Liver (tissue), 9 donors: ENCODE data around the gene SRRM1. TPM values are rescaled to one million over a fixed set of nuclear protein-coding genes. Genes with fewer than 3 reads are reported as not detected.

Source experiments
- DNase-seq: peaks from one replicate; pipeline ENCODE4 v3.0.0-alpha.2; 2017; ENCODE audit warnings: low spot score
- H3K27ac ChIP-seq, 2 donors: one replicate each; pipeline ENCODE4 v1.7.0; 2013; ENCODE audit warnings: inconsistent platforms in 2 of 2, low read length in 2 of 2, control low read depth in 1 of 2, low read depth in 1 of 2, mild to moderate bottlenecking in 1 of 2
- H3K27me3 ChIP-seq, 4 donors: one replicate each; pipeline versions ENCODE4 v1.6.1 to v1.7.0; 2013; ENCODE audit warnings: low read length in 3 of 4, inconsistent platforms in 1 of 4, mild to moderate bottlenecking in 1 of 4, moderate library complexity in 1 of 4; ENCODE audit not compliant: control insufficient read depth in 4 of 4, insufficient read depth in 4 of 4
- H3K36me3 ChIP-seq, 4 donors: one replicate each; pipeline versions ENCODE4 v1.6.1 to v1.7.0; 2013; ENCODE audit warnings: low read length in 3 of 4, mild to moderate bottlenecking in 3 of 4, low read depth in 1 of 4, moderate library complexity in 1 of 4; ENCODE audit not compliant: control insufficient read depth in 4 of 4, insufficient read depth in 3 of 4
- H3K4me1 ChIP-seq, 4 donors: one replicate each; pipeline versions ENCODE4 v1.6.1 to v1.7.0; 2013; ENCODE audit warnings: low read length in 3 of 4, mild to moderate bottlenecking in 3 of 4, moderate library complexity in 1 of 4; ENCODE audit not compliant: control insufficient read depth in 4 of 4, insufficient read depth in 4 of 4
- H3K4me3 ChIP-seq, 3 donors: one replicate each; pipeline versions ENCODE4 v1.6.1 to v1.7.0; 2013; ENCODE audit warnings: low read length in 3 of 3, control low read depth in 1 of 3, low read depth in 1 of 3, mild to moderate bottlenecking in 1 of 3
- H3K9ac ChIP-seq, 2 donors: one replicate each; pipeline ENCODE4 v1.7.0; 2013; ENCODE audit warnings: low read length in 2 of 2, mild to moderate bottlenecking in 2 of 2, moderate library complexity in 2 of 2, control low read depth in 1 of 2, low read depth in 1 of 2
- H3K9me3 ChIP-seq, 4 donors: one replicate each; pipeline versions ENCODE4 v1.6.1 to v1.7.0; 2013; ENCODE audit warnings: low read length in 3 of 4; ENCODE audit not compliant: control insufficient read depth in 4 of 4
- ATF3 ChIP-seq: IDR thresholded peaks from 2 replicates; pipeline ENCODE4 v1.6.1; 2016; ENCODE audit warnings: antibody characterized with exemption
- EGR1 ChIP-seq, 2 donors: IDR thresholded peaks; 2 replicates each; pipeline ENCODE4 v1.6.1; 2016 to 2018; ENCODE audit warnings: antibody characterized with exemption in 2 of 2, low read depth in 2 of 2
- FOXA2 ChIP-seq: IDR thresholded peaks from 2 replicates; pipeline ENCODE4 v1.6.1; 2016; ENCODE audit warnings: antibody characterized with exemption
- HNF4A ChIP-seq, 2 donors: conservative IDR thresholded peaks; 2 replicates each; pipeline ENCODE4 v1.6.1; 2016; ENCODE audit warnings: antibody characterized with exemption in 2 of 2, mild to moderate bottlenecking in 2 of 2
- HNF4G ChIP-seq: IDR thresholded peaks from 2 replicates; pipeline ENCODE4 v1.6.1; 2016; ENCODE audit warnings: antibody characterized with exemption
- JUND ChIP-seq, 2 donors: IDR thresholded peaks; 2 replicates each; pipeline ENCODE4 v1.6.1; 2016; ENCODE audit warnings: antibody characterized with exemption in 2 of 2
- NR2F2 ChIP-seq: IDR thresholded peaks from 2 replicates; pipeline ENCODE4 v1.6.1; 2016; ENCODE audit warnings: antibody characterized with exemption
- RAD21 ChIP-seq, 2 donors: IDR thresholded peaks; 2 replicates each; pipeline ENCODE4 v1.6.1; 2016; ENCODE audit warnings: antibody characterized with exemption in 2 of 2, mild to moderate bottlenecking in 2 of 2
- RXRA ChIP-seq, 2 donors: IDR thresholded peaks; 2 replicates each; pipeline ENCODE4 v1.6.1; 2017 to 2018; ENCODE audit warnings: antibody characterized with exemption in 2 of 2, mild to moderate bottlenecking in 1 of 2
- SP1 ChIP-seq: IDR thresholded peaks from 2 replicates; pipeline ENCODE4 v1.6.1; 2018; ENCODE audit warnings: antibody characterized with exemption, mild to moderate bottlenecking
- TAF1 ChIP-seq: conservative IDR thresholded peaks from 2 replicates; pipeline ENCODE4 v1.6.1; 2016; ENCODE audit warnings: antibody characterized with exemption, mild to moderate bottlenecking
- YY1 ChIP-seq: IDR thresholded peaks from 2 replicates; pipeline ENCODE4 v1.6.1; 2016; ENCODE audit warnings: antibody characterized with exemption, mild to moderate bottlenecking
- ZBTB33 ChIP-seq: IDR thresholded peaks from 2 replicates; pipeline ENCODE4 v1.6.1; 2016; ENCODE audit warnings: antibody characterized with exemption
- WGBS: extraction: QIAGEN DNeasy Blood & Tissue Kit; methylation state at CpG from one replicate; pipeline ENCODE4 v1.1.7; 2013; 5-methylcytosine and 5-hydroxymethylcytosine counted together
- polyA plus RNA-seq, 2 donors: library from polyadenylated mRNA; stranded (reverse) in 1 of 2; unstranded in 1 of 2; fragments of 200-250 nt in 1 of 2; fragments of >200 nt in 1 of 2; fragmentation: Nextera tagmentation in 1 of 2; extraction: Ambion mirVana in 1 of 2; gene quantifications; one replicate each; pipeline versions ENCODE4 v1.2.1 to v1.2.3, GENCODE V29; 2013 to 2015
- total RNA-seq, 2 donors: library from RNA; depleted of rRNA; stranded (reverse); fragments of >200 nt; gene quantifications; one replicate each; pipeline ENCODE4 v1.2.3, GENCODE V29; 2014
- TF ChIP-seq, protein P1 (sequence below): IDR thresholded peaks from 2 replicates; pipeline ENCODE4 v1.6.1; 2016; ENCODE audit warnings: antibody characterized with exemption
- TF ChIP-seq, protein P2 (sequence below): fragments of 150-350 bp; IDR thresholded peaks from 2 replicates; pipeline ENCODE4 v1.5.1; 2017; ENCODE audit warnings: improper control_type of control experiment, low read depth, low read length; ENCODE audit not compliant: missing input control
- donor health status: healthy.
- donor health status: healthy.
- donor health status: healthy.
- donor health status: healthy.
- donor health status: healthy.

Gene SRRM1
- total and polyA plus RNA-seq, 4 donors, result 18.4 to 66.0 (median 31.6) TPM

DNA sequence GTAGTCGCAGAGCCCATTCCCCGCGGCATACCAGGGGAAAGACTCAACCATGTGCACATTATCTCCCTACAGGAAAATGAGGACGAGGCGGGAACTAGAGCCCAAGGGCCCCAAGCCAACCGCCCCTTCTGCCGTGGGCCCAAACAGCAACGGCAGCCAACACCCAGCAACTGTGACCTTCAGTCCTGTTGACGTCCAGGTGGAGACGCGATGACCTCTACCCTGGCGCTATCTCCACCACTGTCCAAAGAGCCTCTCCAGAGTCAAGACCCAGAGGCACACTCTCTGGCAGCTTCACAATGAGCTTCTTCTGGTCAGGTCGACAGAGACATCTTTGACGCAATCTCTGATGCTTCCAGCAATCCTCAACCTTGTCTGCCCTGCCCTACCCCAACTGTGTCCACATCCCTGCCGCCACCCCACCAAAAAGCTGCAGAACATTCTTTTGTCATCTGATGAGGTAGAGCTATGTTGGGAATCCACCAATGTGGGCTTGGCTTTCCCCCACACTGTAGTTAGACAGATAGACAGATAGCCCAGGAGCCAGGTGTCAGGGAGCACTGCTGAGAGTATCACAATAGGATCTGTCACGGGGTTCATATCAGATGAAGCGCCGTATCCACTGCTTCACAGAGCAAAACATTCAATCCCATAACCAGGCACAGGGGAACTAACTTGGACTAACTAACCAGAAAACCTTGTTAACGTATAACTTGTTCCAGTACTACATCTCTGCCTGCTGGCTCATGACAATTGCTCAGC is 37.4 kb upstream of the SRRM1 start:
- Histone ChIP-seq H3K36me3 (no peaks in the 10 kb centered on the region), H3K4me3 (no peak overlapping the region), H3K9ac (no peak overlapping the region), H3K27ac (peak overlapping the region in 1 of 2 donors; percentile 19), H3K9me3 (peaks cover 0 to 3% (median 0%) of the 10 kb centered on the region in 4 donors), H3K4me1 (peaks cover 0 to 14% (median 3%) of the 10 kb centered on the region in 4 donors), H3K27me3 (no peaks in the 10 kb centered on the region)
- DNase-seq, result peak; percentile 42
- WGBS, result 55% methylated on average over 19 of the region's 19 CpGs
- TF ChIP-seq HNF4A (conservative IDR thresholded peaks at IDR 0.05) (peak; percentile 71 to 84), FOXA2 (no peak), RXRA (IDR thresholded peaks at IDR 0.05) (peak; percentile 39 to 72), SP1 (peak; percentile 50)

DNA sequence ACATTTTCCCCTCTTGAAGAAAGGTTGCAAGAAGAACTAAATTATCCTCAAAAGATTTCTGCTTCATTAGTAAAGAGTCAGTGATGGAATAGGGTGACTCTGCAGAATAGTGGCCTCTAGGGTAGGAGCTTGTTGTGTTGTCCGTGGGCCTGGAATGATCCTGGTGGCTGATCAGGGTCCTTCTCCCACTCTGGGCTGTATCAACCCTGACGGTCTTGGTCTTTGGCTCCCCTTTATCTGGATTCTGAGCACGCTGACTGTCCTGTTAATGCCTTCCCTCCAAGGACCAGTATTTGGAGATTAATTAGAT is 36.9 kb upstream of the SRRM1 start:
- peaks cover 0 to 3% (median 0%) of the 10 kb centered on the region in 4 donors for H3K9me3 ChIP-seq
- no peak for DNase-seq
- H3K9ac ChIP-seq, result no peak overlapping the region
- no peak for TF ChIP-seq YY1
- TF ChIP-seq ATF3, result no peak
- no peak overlapping the region for H3K27ac ChIP-seq
- peaks cover 0 to 14% (median 3%) of the 10 kb centered on the region in 4 donors for H3K4me1 ChIP-seq
- H3K4me3 ChIP-seq, result no peak overlapping the region
- 88% methylated on average over 3 of the region's 3 CpGs for WGBS
- no peaks in the 10 kb centered on the region for H3K36me3 ChIP-seq
- no peaks in the 10 kb centered on the region for H3K27me3 ChIP-seq

DNA sequence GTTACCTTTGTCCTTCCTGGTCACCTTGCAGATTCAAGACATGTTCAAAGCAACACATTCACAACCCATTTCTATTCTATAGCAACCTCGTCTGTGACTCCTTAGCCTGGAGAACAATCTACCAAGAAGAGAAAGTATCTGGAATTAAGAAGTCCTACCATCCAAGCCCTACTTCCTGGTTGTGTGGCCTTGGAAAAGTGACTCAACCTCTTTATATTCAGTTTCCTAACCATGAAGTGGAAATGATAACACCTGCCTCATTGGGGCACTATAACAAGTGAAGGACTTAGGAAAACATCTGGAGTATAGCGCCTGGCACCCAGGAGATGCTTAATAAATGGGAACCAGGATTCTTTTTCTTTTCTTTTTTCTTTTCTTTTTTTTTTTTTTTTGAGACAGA is 36.5 kb upstream of the SRRM1 start:
- no peak for DNase-seq
- H3K4me1 ChIP-seq, result peaks cover 0 to 14% (median 3%) of the 10 kb centered on the region in 4 donors
- H3K27me3 ChIP-seq, result no peaks in the 10 kb centered on the region
- H3K27ac ChIP-seq, result no peak overlapping the region
- WGBS, result 95% methylated on average over 2 of the region's 2 CpGs
- TF ChIP-seq NR2F2, result no peak
- TF ChIP-seq SP1, result no peak
- H3K36me3 ChIP-seq, result no peaks in the 10 kb centered on the region
- H3K9ac ChIP-seq, result no peak overlapping the region
- H3K4me3 ChIP-seq, result no peak overlapping the region
- peaks cover 0 to 3% (median 0%) of the 10 kb centered on the region in 4 donors for H3K9me3 ChIP-seq

- Histone ChIP-seq H3K4me1 (peaks cover 0 to 14% (median 3%) of the 10 kb centered on the region in 4 donors), H3K27ac (no peak overlapping the region), H3K9ac (no peak overlapping the region), H3K27me3 (no peaks in the 10 kb centered on the region), H3K36me3 (no peaks in the 10 kb centered on the region), H3K9me3 (peaks cover 0 to 3% (median 0%) of the 10 kb centered on the region in 4 donors), H3K4me3 (no peak overlapping the region)
- WGBS, result 59% methylated on average over 3 of the region's 3 CpGs
- no peak for DNase-seq
- TF ChIP-seq JUND (IDR thresholded peaks at IDR 0.05) (no peak), FOXA2 (no peak), ATF3 (no peak), TAF1 (no peak), HNF4G (peak; percentile 50), YY1 (no peak), ZBTB33 (no peak), RXRA (IDR thresholded peaks at IDR 0.05) (peak; percentile 37 to 39), RAD21 (IDR thresholded peaks at IDR 0.05) (peak in 1 of 2 donors; percentile 9), HNF4A (conservative IDR thresholded peaks at IDR 0.05) (peak; percentile 84 to 93), SP1 (peak; percentile 38), EGR1 (IDR thresholded peaks at IDR 0.05; ENCODE audit: low read depth in 2 of 2) (no peak), NR2F2 (no peak)
- TF ChIP-seq, protein P1, sequence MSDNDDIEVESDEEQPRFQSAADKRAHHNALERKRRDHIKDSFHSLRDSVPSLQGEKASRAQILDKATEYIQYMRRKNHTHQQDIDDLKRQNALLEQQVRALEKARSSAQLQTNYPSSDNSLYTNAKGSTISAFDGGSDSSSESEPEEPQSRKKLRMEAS, result no peak
- TF ChIP-seq, protein P2, sequence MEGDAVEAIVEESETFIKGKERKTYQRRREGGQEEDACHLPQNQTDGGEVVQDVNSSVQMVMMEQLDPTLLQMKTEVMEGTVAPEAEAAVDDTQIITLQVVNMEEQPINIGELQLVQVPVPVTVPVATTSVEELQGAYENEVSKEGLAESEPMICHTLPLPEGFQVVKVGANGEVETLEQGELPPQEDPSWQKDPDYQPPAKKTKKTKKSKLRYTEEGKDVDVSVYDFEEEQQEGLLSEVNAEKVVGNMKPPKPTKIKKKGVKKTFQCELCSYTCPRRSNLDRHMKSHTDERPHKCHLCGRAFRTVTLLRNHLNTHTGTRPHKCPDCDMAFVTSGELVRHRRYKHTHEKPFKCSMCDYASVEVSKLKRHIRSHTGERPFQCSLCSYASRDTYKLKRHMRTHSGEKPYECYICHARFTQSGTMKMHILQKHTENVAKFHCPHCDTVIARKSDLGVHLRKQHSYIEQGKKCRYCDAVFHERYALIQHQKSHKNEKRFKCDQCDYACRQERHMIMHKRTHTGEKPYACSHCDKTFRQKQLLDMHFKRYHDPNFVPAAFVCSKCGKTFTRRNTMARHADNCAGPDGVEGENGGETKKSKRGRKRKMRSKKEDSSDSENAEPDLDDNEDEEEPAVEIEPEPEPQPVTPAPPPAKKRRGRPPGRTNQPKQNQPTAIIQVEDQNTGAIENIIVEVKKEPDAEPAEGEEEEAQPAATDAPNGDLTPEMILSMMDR, result no peak
Observed at GRCh38 chr1:24609949-24610517, 33.1 kb upstream of the SRRM1 start.
